Metanephros (tissue), 2 donors: ENCODE data around the gene MARVELD2. TPM values are rescaled to one million over a fixed set of nuclear protein-coding genes. Genes with fewer than 3 reads are reported as not detected.

Experiments
- small RNA-seq: library from RNA; depleted of rRNA; stranded (forward); fragments of <200 nt; gene quantifications from one replicate; pipeline ENCODE3, GENCODE V24; 2014; ENCODE audit warnings: low replicate concordance
- total RNA-seq: library from RNA; depleted of rRNA; stranded (reverse); fragments of >200 nt; gene quantifications from one replicate; pipeline ENCODE4 v1.2.3, GENCODE V29; 2014

MARVELD2 gene
- total RNA-seq: 26.8 TPM

GRCh38 chr5:69414885-69415583 lies at the start of gene MARVELD2:
TSS of gene MARVELD2 (plus strand) at chr5:69415116. CDS start at chr5:69419386, 4,270 bp downstream.

GRCh38 chr5:69369340-69370121 lies 45.4 kb upstream of the MARVELD2 start, which contains the start of the genes AK6, RAD17 and TAF9:
TSS of gene AK6 (minus strand) at chr5:69369520. CDS start at chr5:69369490, 30 bp downstream.
TSS of gene RAD17 (plus strand) at chr5:69369818. CDS start at chr5:69372209, 2,391 bp downstream.
TSS of gene TAF9 (minus strand) at chr5:69369520. CDS start at chr5:69365737, 3,783 bp downstream.

GRCh38 chr5:69492391-69492922 lies 77.5 kb downstream of the MARVELD2 start, which contains the start of gene OCLN:
TSS of gene OCLN (plus strand) at chr5:69492790. CDS start at chr5:69504245, 11,455 bp downstream.

Small RNA genes within 50 kb of the gene (small RNA-seq; reads per million reads assigned to genes)
- gene RN7SL616P: not detected
- gene RPS27P14: not detected

Other genes with a start within 250 kb of the MARVELD2 start
- 56.9 TPM for gene CCNB1, start 248.0 kb upstream of the MARVELD2 start, total RNA-seq
- 10.2 TPM for gene CENPH, start 225.5 kb upstream of the MARVELD2 start, total RNA-seq
- gene CDK7, start 180.2 kb upstream of the MARVELD2 start, total RNA-seq: 25.5 TPM
- 6.9 TPM for gene CCDC125, start 82.3 kb upstream of the MARVELD2 start, total RNA-seq
- 20.7 TPM for gene AK6, start 45.6 kb upstream of the MARVELD2 start, total RNA-seq
- 32.7 TPM for gene TAF9, start 45.6 kb upstream of the MARVELD2 start, total RNA-seq
- 64.5 TPM for gene RAD17, start 45.3 kb upstream of the MARVELD2 start, total RNA-seq
- 50.4 TPM for gene OCLN, start 77.7 kb downstream of the MARVELD2 start, total RNA-seq
- 46.7 TPM for gene GTF2H2C, start 145.1 kb downstream of the MARVELD2 start, total RNA-seq